ENCODE results near the gene RANBP17. TPM values are rescaled to one million over a fixed set of nuclear protein-coding genes. Genes with fewer than 3 reads are reported as not detected.

The RANBP17 gene
- polyA plus RNA-seq, 4 donors = 7.1 to 16.5 (median 12.1) TPM

DNA sequence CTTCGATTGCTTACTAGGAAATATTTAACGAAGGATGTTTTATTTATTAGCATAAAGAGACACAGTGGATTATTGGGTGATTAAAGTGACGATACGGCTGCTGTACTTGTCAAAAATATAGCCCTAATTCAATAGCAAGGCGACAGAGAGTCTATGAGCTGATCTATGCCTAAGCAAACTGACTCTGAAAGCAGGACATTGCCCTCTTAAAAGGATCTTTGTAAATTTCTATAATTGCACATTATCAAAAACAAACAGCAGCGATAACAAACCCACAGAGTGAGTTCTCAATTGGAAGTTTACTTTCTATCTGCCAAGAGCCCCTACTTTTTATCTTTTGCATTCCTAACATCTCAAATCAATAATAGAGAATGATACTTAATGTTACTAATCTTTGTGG is 478.7 kb downstream of the RANBP17 start:
- DNase-seq (ENCODE audit: low read depth in 4 of 4, low spot score in 2 of 4) = no peak

DNA sequence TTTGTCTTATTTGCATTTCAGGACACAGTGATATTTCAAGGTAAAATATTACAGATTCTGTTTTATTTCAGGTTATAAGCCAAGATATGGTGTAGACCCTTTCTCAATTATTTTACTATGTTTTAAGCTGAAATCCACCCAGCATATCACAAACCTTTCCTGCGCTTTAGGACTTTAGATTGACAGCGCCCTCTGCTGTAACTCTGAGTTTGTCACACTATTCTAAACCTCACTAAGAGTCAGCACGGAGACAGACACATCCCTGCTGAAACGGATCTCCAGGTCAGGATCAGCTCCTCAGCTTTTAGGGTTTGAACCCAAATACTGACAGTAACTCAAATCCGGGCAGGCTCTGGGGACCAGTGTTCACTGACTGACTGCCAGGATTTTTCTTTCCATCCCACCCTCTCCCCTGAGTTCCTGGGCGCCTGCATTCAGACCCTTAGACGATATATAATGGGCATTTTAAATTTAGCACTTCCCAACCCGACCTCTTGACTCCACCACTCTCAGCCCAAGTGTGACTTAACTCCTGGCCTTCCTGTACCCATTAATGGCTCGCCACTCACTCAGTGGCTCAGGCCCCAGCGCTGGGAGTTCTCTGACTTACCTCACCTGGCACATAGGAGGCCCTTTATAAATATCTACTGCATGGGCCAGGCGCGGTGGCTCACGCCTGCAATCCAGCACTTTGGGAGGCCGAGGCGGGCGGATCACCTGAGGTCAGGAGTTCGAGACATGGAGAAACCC is 480.7 kb downstream of the RANBP17 start:
- DNase-seq (ENCODE audit: low read depth in 4 of 4, low spot score in 2 of 4) = peak in 2 of 4 donors; percentile 32 to 52

DNA sequence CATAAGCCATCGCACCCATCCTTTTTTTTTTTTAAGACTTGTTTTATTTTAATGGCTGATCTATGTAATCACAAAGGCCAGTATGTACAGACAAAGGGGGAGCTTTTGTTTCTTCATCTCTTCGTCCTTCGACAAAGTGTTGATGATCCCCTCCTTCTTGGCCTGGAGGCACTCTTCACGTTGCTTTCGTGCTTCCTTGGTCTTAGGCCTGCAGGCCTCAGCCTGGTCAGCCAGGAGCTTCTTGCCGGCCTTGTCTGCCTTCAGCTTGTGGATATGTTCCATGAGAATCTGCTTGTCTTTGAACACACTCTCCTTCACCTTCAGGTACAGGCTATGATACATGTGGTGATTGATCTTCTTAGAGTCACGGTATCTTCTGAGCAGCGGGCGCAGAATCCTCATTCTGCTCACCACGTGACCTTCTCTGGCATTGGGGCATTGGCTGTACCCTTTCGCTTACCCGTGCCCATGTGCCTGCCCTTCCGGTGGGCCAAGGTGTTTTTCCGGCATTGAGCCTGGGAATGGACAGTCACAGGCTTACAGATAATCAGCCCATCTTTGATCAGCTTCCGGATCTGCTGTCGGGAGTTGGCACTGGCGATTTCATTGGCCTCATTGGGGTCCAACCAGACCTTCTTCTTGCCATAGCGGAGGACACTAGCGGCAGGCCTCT is 483.3 kb downstream of the RANBP17 start:
- DNase-seq (ENCODE audit: low read depth in 4 of 4, low spot score in 2 of 4) = no peak

Other genes with a start within 250 kb of the RANBP17 start
- 1 to 10 TPM; 1.0 to 3.6 (median 1.4) TPM for gene GABRP, start 78.3 kb upstream of the RANBP17 start, polyA plus RNA-seq (ENCODE audit: insufficient read length in 4 of 4)